HuH-7.5 (cell line): ENCODE results near the gene CEP112.
"Not testable (repeated sequence)": the region's sequence is repeated elsewhere in the genome, so short reads cannot be mapped to it uniquely, and the experiment has no call there.

Experiments used
- DNase-seq: peaks from one replicate; pipeline ENCODE4 v3.0.0; 2011; ENCODE audit warnings: low spot score

CEP112 gene

GRCh38 chr17:65681763-65682162 is 510.2 kb downstream of the CEP112 start:
- not testable (repeated sequence) for DNase-seq

DNA sequence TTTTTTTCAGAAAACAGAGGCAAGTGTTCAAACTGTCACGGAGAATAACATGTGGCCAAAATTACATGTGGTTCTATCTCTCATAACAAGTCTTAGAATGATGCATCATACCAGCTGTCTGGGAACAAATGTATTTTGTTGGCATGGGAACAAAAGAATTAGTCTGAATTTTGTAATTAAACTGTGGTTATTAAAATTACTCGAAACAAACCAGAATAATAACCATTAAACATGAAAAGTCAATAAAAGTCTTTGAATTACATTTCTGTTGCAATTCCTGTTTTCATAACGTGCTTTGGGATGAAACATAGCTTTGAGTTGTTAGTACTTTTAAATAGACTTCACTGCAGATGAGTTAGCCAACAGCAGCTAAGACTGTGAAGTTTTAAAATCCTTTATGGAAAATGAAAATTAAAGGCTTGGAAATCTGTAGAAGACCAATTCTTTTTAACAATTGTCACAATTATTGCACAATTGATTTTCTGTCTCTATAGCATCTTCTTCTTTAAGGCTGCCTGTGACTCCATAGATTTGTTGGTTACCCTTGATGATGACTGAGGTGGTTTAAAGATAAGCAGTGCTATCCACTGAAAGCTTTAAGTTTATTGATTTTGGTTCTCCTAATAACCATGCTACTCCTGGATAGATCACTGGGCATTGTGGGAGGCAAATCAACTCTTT is 512.6 kb downstream of the CEP112 start:
- no peak for DNase-seq

DNA sequence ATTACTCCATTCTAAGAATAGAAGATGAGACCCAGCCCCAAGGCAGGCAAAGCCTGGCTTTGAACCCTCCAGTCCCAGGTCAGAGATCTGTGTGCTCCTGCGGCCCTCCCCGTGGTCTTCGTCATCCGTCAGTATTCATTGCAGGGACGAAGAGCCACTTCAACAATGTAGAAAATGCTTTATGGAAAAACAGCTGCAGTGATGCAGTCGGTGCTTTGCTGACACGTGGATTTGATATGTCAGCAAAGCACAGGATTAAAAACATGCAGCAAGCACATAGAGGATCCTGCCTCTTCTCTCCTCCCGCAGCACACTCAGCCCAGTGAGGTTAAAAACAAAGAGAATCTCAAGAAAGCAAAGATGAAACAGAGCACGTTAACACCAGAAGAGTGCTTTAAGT is 513.4 kb downstream of the CEP112 start:
- DNase-seq = no peak

DNA sequence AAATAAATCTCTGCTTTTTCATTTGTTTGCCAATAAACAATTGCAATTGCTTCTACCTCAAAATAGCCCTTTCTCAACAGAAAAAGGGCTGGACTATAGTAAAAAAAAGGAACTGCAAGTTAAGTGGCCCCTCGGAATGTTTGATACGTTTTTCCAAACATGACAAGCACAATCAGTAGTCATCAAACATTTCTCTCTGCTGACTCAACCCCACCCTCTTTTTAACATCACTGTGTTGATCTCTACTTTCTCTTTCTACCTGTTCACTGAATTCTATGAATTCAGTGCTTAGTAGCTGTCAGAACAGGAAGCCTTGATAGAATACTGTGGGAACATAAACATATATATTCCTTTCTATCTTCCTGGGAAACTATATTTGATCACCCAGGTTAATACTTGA is 514.0 kb downstream of the CEP112 start:
- no peak for DNase-seq

DNA sequence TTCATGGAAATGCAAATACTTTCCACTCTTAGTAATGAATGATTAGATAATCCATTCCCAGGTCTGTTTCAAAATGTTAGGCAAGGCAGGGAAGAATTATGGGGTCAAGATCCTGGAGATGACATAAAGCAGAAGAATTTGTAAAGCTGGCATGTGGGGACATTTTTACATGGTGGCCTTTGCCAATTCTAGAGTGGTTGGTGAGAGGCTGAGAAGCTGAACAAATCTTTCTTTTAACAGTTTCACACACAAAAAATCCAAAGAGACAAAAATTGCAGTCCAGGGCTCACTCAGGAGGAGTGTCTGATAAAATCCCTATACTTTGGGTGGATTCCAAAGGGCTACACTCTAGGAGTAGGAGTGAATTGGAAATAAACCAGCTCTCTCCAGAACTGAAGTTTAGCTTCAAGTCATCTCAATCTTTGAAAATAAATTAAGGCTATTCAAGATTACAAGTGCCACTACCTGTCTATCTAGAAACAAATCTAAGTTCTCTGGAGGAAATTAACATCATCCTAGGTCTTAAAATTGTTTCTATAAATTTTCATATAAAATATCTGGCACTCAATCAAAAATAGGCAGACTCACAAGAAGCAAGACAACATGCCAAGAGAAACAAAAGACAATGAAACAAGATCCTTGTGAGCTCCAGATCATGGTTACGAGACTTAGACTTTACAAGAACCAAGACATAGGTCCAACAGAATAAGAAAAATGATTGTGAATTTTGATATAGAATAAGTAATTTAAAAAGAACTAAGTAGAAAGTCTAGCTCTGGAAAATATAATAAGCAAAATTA is 517.5 kb downstream of the CEP112 start:
- DNase-seq = no peak

DNA sequence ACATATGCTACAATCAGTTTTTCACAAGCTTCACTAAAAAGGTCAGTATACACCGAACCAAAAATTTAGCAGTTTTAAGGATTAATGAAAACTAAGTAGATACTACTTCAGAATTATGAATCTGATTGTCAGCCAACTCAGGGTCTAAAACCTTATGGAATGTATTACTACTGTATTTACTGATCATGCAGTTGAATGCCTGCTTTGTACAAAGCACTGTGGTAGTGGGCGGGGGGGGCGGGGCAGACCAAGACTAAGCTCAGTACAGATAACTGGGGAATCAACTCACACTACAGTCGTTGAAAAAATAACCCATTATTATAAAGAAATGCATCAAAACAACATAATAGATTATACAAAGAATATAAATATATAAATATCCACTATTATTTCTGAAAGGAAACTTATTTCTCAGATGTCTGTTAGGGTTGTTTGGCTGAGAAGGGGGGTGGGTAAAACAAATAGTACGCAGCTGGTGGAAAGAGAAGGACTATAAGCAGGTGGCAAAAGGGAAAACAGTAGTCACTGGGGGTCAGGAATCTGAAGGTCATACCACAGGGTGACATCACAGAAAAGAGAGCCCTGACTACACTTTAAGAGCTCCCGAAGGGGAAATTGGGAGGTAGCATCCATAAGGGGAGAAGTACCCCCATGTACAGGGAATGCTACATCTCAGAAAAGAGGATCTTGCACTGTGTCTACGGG is 521.1 kb downstream of the CEP112 start:
- no peak for DNase-seq

DNA sequence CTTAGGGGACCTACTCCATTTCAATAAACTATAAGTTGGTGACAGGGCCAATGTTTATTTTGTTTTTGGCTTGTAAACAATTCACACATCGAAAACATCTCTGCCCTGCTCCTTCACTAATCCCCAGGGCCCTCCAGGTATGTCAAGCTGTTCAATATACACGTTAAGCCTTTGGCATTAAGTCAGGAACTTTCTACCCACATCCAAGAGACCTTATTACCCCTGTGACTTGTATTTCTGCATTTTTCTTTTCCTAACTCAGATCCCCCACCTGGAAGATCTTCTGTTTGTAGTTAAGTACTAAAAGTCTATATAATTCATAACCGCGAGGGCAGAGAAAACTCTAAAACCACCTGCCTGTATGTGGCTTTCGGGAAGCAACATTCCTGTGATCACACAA is 523.7 kb downstream of the CEP112 start:
- no peak for DNase-seq

DNA sequence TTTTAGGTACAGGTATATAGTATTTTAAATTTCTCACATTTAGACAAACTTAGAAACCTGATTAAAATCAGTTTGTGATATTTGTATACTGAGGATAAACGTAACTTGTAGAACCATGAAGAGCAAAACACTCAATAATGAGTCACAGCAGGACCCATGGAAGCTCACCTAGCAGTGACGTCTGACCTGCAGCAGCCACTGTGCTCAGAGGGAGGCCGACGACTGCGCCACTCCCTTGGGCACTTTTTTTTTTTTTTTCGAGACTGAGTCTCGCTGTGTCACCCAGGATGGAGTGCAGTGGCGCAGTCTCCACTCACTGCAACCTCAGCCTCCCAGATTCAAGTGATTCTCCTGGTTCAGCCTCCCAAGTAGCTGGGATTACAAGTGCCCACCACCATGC is 524.3 kb downstream of the CEP112 start:
- DNase-seq = no peak

DNA sequence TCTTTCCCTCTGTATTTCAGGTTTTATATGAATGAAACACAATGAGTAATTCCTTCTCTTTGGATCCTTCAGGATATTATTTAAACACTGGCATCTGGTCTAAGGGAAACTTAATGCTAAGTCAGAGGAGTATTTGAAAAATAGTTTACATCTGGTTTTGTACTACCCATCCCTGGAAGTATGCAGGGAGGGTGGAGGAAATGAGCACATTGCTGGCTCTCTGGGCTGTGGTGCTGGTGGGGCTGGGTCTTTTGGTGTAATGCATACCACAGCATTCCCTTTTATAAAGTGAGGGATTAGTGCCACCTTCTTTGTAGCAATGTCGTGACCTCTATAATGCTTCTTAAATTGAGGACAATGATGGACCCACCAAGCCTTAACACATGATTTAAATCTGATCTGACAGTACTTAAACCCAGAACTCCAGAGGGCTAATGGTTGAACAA is 525.0 kb downstream of the CEP112 start:
- DNase-seq = no peak

DNA sequence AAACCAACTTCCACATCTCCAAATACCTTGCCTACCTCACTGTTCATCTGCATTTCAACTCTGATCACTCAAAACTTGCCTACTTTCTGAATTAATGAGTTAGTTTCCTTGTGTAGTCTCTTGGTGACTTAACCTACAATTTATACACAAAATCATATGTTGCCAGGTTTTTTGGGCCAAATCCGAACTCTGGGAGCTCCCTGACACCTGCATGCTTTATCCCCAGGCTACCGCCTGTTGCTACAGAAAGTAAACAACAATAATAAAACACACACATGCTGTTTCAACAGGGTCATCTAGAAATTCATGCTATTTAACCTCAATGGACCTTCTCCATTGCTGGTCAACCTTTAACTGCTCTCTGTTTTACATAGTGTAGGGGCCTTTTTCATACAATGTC is 526.0 kb downstream of the CEP112 start:
- no peak for DNase-seq

DNA sequence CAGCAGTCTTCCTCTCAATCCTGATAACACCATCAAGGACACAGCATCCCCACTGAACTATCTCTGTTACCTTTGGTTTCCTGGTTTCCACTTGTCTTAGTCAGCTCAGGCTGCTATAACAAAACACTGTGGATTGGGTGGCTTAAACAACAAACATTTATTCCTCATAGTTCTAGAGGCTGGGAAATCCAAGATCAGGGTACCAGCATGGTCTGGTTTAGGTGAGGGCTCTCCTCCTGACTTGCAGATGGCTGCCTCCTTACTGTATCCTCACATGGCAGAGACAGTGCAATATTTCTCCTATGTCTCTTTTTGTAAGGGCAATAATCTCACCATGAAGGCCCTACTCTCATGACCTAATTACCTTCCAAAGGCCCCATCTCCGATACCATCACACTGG is 527.2 kb downstream of the CEP112 start:
- DNase-seq = no peak

- no peak for DNase-seq
Observed at GRCh38 chr17:65664266-65664665, 527.7 kb downstream of the CEP112 start.

- DNase-seq = no peak
Observed at GRCh38 chr17:65662196-65662595, 529.7 kb downstream of the CEP112 start.

DNA sequence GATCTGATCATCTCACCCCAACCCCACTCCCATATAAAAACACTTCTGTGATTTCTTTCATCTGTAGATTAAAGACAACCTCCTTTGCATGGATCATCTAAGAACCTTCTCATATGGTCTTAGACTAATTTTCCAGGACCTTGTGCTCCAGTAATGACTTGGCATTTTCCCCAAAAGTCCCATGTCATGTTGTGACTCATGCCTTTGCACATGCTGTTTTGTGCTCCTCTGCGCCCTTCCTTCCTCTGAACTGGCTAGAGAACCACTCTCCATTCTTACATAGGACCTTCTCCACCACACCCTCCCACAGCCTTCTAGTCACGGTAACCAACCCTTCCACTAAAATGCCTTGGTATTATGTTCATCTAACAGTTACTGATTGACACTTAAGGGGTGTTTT is 531.0 kb downstream of the CEP112 start:
- no peak for DNase-seq

- no peak for DNase-seq
Observed at GRCh38 chr17:65660078-65660477, 531.9 kb downstream of the CEP112 start.

DNA sequence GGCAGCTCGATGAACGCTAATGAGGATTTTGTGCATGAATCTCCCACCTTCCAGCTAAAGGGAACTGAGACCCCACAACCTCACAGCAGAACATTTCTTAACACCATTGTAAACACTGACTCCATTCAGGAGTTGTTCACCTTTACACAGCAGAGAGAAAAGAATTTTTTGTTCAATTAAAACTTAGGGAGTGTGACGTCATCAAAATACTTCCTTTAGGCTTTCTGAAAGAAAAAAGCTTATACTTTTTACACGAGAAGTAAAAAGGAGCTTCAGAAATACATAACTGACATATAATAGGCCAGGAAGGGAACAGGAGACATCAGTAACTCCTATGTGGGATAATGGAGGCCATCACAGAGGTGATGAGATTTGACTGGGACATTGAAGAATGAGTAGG is 532.4 kb downstream of the CEP112 start:
- no peak for DNase-seq

DNA sequence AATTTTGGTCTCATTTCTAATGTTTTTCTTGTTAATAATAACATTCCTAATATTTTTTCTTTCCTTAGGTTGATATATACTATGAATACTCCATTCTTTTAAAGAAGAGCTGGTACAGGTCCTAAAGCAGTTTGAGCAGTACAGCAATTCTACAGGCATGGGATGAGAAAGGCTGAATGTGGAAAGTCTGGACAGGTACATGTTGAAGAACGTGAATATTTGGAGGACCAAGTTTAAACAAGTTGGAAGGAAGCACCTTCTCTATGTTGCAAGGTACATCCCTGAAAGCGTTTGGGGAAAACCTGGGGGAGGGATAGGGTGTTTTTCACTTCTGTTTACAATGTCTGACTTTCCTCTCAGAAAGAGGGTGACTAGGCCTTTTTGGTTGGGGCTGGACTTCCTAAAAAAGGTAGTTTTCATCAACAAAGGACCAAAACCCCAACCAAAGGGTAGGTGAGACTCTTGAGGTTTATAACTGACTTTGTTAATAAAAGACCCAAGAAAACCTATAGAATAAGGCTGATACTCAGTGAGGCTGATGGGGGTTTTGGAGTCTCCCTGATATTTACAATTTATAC is 534.6 kb downstream of the CEP112 start:
- no peak for DNase-seq

GRCh38 chr17:65656390-65657250 is 535.3 kb downstream of the CEP112 start:
- no peak for DNase-seq

- DNase-seq = no peak
Observed at GRCh38 chr17:65655706-65656105, 536.2 kb downstream of the CEP112 start.

DNA sequence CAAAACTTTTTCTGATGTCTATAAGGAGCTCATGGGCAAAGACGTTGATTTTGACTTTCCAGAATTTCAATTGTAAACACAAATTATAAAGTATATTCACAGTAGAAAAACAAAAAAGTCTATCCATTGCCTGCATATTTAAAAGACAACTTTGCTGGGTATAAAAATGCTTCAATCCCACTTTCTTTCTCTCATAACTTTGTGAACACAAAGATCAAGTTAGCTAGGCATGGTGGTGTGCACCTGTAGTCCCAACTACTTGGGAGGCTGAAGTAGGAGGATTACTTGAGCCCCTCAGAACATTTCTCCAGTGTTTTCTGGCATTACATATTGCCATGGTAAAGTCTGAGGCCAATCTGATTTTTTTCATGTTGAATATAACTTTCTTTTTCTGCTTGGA is 547.4 kb downstream of the CEP112 start:
- no peak for DNase-seq

DNA sequence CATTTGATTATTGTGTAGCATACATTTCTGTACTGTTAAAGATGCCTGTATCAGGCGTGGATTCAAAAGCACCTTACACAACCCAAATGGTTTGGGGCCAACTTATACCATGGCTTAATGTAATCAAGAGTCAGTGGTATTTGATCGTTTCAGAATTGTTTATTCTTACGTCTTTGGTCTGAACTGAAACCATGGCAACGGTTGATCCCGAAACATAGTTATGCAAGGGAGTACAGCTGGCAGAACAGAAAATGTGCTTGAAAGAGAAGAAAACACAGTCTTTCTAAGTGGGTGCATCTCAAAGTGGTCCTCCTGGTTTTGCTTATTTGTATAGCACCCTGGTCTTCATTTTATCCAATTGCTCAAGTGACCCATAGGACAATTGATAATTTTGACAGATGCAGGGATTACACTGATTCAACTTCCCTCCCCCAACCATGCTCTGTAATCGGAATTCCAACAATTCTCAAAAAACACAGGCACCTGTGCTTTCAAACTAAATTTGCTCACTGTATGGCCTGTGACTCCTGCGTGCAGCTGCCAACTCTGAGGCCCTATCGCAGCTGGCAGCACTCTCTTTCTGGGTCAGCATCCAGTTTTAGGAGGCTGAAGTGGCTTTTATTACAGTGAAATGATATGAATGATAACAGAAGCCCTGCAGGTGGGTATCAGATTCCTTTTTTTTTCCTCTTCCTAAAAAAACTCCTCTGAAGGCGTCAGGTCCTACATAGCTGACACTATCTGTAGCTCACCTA is 553.5 kb downstream of the CEP112 start:
- DNase-seq = no peak
